ENCODE measurements around the gene PAMR1.

The PAMR1 gene

DNA sequence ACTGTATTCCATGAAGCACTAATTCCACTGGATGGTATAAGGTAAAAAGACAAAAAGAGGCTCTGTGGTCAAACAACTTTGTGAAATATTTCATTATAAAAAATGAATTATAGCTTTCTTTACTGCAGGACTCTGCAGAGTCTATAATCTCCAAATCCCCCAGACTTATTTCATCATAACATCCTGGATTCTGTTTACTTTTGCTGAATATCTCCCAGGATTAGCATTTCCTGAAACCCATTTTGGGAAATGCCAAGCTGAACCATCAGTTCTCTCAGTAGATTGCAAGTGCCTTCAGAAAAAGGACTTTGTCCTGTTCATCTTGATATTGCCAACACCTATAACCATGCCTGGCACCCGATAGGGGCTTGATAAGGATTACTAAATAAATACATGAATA lies 7.9 kb downstream of the PAMR1 start:
- H3K23ac ChIP-seq (ENCODE audit: low read depth, low read length, poor library complexity): no peak overlapping the region
- no peak overlapping the region for H2AFZ ChIP-seq (ENCODE audit: low read length)
- peaks cover 6 to 7% of the 10 kb centered on the region in 2 donors for H3K4me1 ChIP-seq (ENCODE audit: control insufficient read depth in 2 of 2, insufficient read depth in 1 of 2, low read depth in 1 of 2, low read length in 2 of 2)
- no peak overlapping the region for H3K4me2 ChIP-seq (ENCODE audit: insufficient read depth, low read length, poor library complexity, severe bottlenecking)
- H3K14ac ChIP-seq (ENCODE audit: low read length): no peak overlapping the region
- peaks cover 0 to 2% of the 10 kb centered on the region in 2 donors for H3K36me3 ChIP-seq (replicated peaks in 1 of 2; ENCODE audit: control insufficient read depth in 2 of 2, insufficient read depth in 2 of 2, low read length in 2 of 2)
- peaks cover 0 to 13% (median 0%) of the 10 kb centered on the region in 3 experiments for H3K27me3 ChIP-seq (ENCODE audit: control insufficient read depth in 3 of 3, insufficient read depth in 3 of 3, low read depth in 1 of 3, low read length in 3 of 3)
- no peak overlapping the region for H4K91ac ChIP-seq (ENCODE audit: low read depth, low read length, poor library complexity)
- no peak overlapping the region for H3K4me3 ChIP-seq (ENCODE audit: low read length in 2 of 2)
- H3K27ac ChIP-seq (replicated peaks; ENCODE audit: low read length): no peak overlapping the region
- no peak for DNase-seq (ENCODE audit: low spot score)
- H3K9me3 ChIP-seq (replicated peaks in 1 of 2; ENCODE audit: control insufficient read depth in 2 of 2, insufficient read depth in 1 of 2, low read depth in 1 of 2, low read length in 2 of 2): no peaks in the 10 kb centered on the region
- no CpG with 5 or more reads among the region's 1 CpG for WGBS, 2 donors (ENCODE audit: extremely low coverage in 2 of 2, insufficient read length in 2 of 2, insufficient replicate concordance in 1 of 2)
- no peaks in the 10 kb centered on the region for H3K79me1 ChIP-seq (ENCODE audit: low read depth, low read length)
- no peak overlapping the region for H4K8ac ChIP-seq (ENCODE audit: low read depth, low read length)
- no peak overlapping the region for H2BK12ac ChIP-seq (ENCODE audit: low read length)
- H2BK5ac ChIP-seq (ENCODE audit: low read length): no peak overlapping the region
- no peak overlapping the region for H2AK5ac ChIP-seq (ENCODE audit: low read depth, low read length)
- no peak overlapping the region for H3K18ac ChIP-seq (ENCODE audit: low read length)
- H3K9ac ChIP-seq (ENCODE audit: low read depth, low read length, poor library complexity): no peak overlapping the region
- no peak overlapping the region for H2BK15ac ChIP-seq (ENCODE audit: low read length)
- H2BK120ac ChIP-seq (ENCODE audit: low read depth, low read length): no peak overlapping the region
- H3K4ac ChIP-seq (ENCODE audit: low read length): no peak overlapping the region

DNA sequence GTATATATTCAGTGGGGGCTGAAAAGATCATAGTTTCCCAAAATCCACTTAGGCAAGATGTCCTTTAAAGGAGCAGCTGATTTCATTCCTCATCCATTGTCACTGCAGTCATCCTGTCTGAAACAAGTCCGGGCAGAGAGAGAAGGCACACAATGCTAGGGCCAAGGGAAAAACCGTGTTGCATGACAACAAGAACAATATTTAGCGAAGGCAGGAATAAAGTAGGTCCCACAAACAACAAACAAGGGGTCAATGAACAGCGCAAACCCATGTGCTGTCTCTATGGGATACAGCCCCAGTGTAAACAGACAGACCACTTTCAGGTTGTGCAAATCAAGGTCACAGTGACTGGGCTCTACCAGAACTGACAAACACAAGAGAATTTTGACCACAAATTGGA lies 9.0 kb downstream of the PAMR1 start:
- Histone ChIP-seq H3K27me3 (ENCODE audit: control insufficient read depth in 3 of 3, insufficient read depth in 3 of 3, low read depth in 1 of 3, low read length in 3 of 3) (peaks cover 0 to 13% (median 0%) of the 10 kb centered on the region in 3 experiments), H3K9me3 (replicated peaks in 1 of 2; ENCODE audit: control insufficient read depth in 2 of 2, insufficient read depth in 1 of 2, low read depth in 1 of 2, low read length in 2 of 2) (no peaks in the 10 kb centered on the region), H3K4me2 (ENCODE audit: insufficient read depth, low read length, poor library complexity, severe bottlenecking) (no peak overlapping the region), H2BK15ac (ENCODE audit: low read length) (no peak overlapping the region), H3K4me3 (ENCODE audit: low read length in 2 of 2) (no peak overlapping the region), H2BK12ac (ENCODE audit: low read length) (no peak overlapping the region), H4K8ac (ENCODE audit: low read depth, low read length) (no peak overlapping the region), H3K14ac (ENCODE audit: low read length) (no peak overlapping the region), H3K23ac (ENCODE audit: low read depth, low read length, poor library complexity) (no peak overlapping the region), H2AFZ (ENCODE audit: low read length) (peak overlapping the region; percentile 70), H3K4me1 (ENCODE audit: control insufficient read depth in 2 of 2, insufficient read depth in 1 of 2, low read depth in 1 of 2, low read length in 2 of 2) (peaks cover 5 to 7% of the 10 kb centered on the region in 2 donors), H3K18ac (ENCODE audit: low read length) (no peak overlapping the region), H3K27ac (replicated peaks; ENCODE audit: low read length) (no peak overlapping the region), H4K91ac (ENCODE audit: low read depth, low read length, poor library complexity) (no peak overlapping the region), H2BK120ac (ENCODE audit: low read depth, low read length) (no peak overlapping the region), H3K9ac (ENCODE audit: low read depth, low read length, poor library complexity) (no peak overlapping the region), H3K4ac (ENCODE audit: low read length) (no peak overlapping the region), H3K36me3 (replicated peaks in 1 of 2; ENCODE audit: control insufficient read depth in 2 of 2, insufficient read depth in 2 of 2, low read length in 2 of 2) (peaks cover 0 to 5% of the 10 kb centered on the region in 2 donors), H2AK5ac (ENCODE audit: low read depth, low read length) (no peak overlapping the region), H2BK5ac (ENCODE audit: low read length) (no peak overlapping the region), H3K79me1 (ENCODE audit: low read depth, low read length) (peaks cover 1% of the 10 kb centered on the region)
- DNase-seq (ENCODE audit: low spot score): no peak
- WGBS, 2 donors (ENCODE audit: extremely low coverage in 2 of 2, insufficient read length in 2 of 2, insufficient replicate concordance in 1 of 2): no CpG with 5 or more reads among the region's 4 CpGs

DNA sequence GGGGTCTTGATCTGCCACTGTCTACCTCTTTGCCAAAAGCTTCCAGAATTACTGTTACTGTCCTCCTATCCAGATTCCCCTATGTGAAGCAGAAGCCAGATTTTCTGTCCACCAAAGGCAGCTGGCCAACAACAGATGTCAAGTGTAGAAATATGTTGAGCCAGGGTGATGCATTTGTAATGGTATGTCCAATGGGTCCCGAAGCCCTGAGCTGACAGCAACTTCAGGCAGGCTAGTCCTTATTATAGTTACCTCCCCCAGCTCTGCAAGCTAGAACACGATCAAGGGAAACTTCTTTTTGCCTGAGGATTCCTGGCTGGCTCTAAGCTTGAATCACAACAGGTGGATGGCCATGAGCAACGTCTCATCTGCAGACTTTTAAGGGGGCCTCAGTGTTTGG lies 10.2 kb downstream of the PAMR1 start:
- no peak overlapping the region for H2BK120ac ChIP-seq (ENCODE audit: low read depth, low read length)
- H3K9me3 ChIP-seq (replicated peaks in 1 of 2; ENCODE audit: control insufficient read depth in 2 of 2, insufficient read depth in 1 of 2, low read depth in 1 of 2, low read length in 2 of 2): peaks cover 0 to 2% of the 10 kb centered on the region in 2 donors
- no peak overlapping the region for H2AK5ac ChIP-seq (ENCODE audit: low read depth, low read length)
- H3K4ac ChIP-seq (ENCODE audit: low read length): no peak overlapping the region
- no peak overlapping the region for H3K9ac ChIP-seq (ENCODE audit: low read depth, low read length, poor library complexity)
- no peak overlapping the region for H3K18ac ChIP-seq (ENCODE audit: low read length)
- peaks cover 0 to 7% (median 0%) of the 10 kb centered on the region in 3 experiments for H3K27me3 ChIP-seq (ENCODE audit: control insufficient read depth in 3 of 3, insufficient read depth in 3 of 3, low read depth in 1 of 3, low read length in 3 of 3)
- H3K36me3 ChIP-seq (replicated peaks in 1 of 2; ENCODE audit: control insufficient read depth in 2 of 2, insufficient read depth in 2 of 2, low read length in 2 of 2): peaks cover 0 to 7% of the 10 kb centered on the region in 2 donors
- peaks cover 5 to 7% of the 10 kb centered on the region in 2 donors for H3K4me1 ChIP-seq (ENCODE audit: control insufficient read depth in 2 of 2, insufficient read depth in 1 of 2, low read depth in 1 of 2, low read length in 2 of 2)
- H3K4me2 ChIP-seq (ENCODE audit: insufficient read depth, low read length, poor library complexity, severe bottlenecking): no peak overlapping the region
- H3K27ac ChIP-seq (replicated peaks; ENCODE audit: low read length): no peak overlapping the region
- no peak overlapping the region for H3K23ac ChIP-seq (ENCODE audit: low read depth, low read length, poor library complexity)
- no peak overlapping the region for H2AFZ ChIP-seq (ENCODE audit: low read length)
- H4K8ac ChIP-seq (ENCODE audit: low read depth, low read length): no peak overlapping the region
- no peak overlapping the region for H3K4me3 ChIP-seq (ENCODE audit: low read length in 2 of 2)
- H3K14ac ChIP-seq (ENCODE audit: low read length): no peak overlapping the region
- H2BK5ac ChIP-seq (ENCODE audit: low read length): no peak overlapping the region
- H4K91ac ChIP-seq (ENCODE audit: low read depth, low read length, poor library complexity): no peak overlapping the region
- no peak for DNase-seq (ENCODE audit: low spot score)
- WGBS, 2 donors (ENCODE audit: extremely low coverage in 2 of 2, insufficient read length in 2 of 2, insufficient replicate concordance in 1 of 2): no CpG with 5 or more reads among the region's 3 CpGs
- no peak overlapping the region for H2BK15ac ChIP-seq (ENCODE audit: low read length)
- no peak overlapping the region for H2BK12ac ChIP-seq (ENCODE audit: low read length)
- H3K79me1 ChIP-seq (ENCODE audit: low read depth, low read length): peaks cover 1% of the 10 kb centered on the region

DNA sequence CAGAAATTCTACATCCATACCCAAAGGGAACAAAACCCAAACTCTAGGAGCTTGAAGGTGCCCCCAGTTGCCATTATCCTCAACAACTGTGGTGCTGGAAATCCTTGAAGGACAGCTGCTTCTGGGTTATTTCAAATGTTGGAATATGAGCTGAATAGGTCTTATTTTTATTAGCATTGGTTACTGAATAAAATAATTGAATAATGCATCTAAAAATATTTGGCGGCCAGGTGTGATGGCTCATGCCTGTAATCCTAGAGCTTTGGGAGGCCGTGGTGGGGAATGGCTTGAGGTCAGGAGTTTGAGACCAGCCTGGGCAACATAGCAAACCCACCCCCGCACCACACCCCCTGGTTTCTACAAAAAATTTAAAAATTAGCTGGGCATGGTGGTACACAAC lies 10.9 kb downstream of the PAMR1 start:
- Histone ChIP-seq H2BK120ac (ENCODE audit: low read depth, low read length) (no peak overlapping the region), H2BK15ac (ENCODE audit: low read length) (no peak overlapping the region), H3K4me1 (ENCODE audit: control insufficient read depth in 2 of 2, insufficient read depth in 1 of 2, low read depth in 1 of 2, low read length in 2 of 2) (peaks cover 5 to 7% of the 10 kb centered on the region in 2 donors), H3K23ac (ENCODE audit: low read depth, low read length, poor library complexity) (no peak overlapping the region), H3K9ac (ENCODE audit: low read depth, low read length, poor library complexity) (no peak overlapping the region), H2AFZ (ENCODE audit: low read length) (no peak overlapping the region), H4K91ac (ENCODE audit: low read depth, low read length, poor library complexity) (no peak overlapping the region), H3K4ac (ENCODE audit: low read length) (no peak overlapping the region), H3K79me1 (ENCODE audit: low read depth, low read length) (peaks cover 1% of the 10 kb centered on the region), H3K27ac (replicated peaks; ENCODE audit: low read length) (no peak overlapping the region), H3K36me3 (replicated peaks in 1 of 2; ENCODE audit: control insufficient read depth in 2 of 2, insufficient read depth in 2 of 2, low read length in 2 of 2) (peaks cover 0 to 7% of the 10 kb centered on the region in 2 donors), H3K18ac (ENCODE audit: low read length) (no peak overlapping the region), H3K4me3 (ENCODE audit: low read length in 2 of 2) (no peak overlapping the region), H3K14ac (ENCODE audit: low read length) (no peak overlapping the region), H3K27me3 (ENCODE audit: control insufficient read depth in 3 of 3, insufficient read depth in 3 of 3, low read depth in 1 of 3, low read length in 3 of 3) (peaks cover 0 to 3% (median 0%) of the 10 kb centered on the region in 3 experiments), H2BK12ac (ENCODE audit: low read length) (no peak overlapping the region), H2AK5ac (ENCODE audit: low read depth, low read length) (no peak overlapping the region), H2BK5ac (ENCODE audit: low read length) (no peak overlapping the region), H3K4me2 (ENCODE audit: insufficient read depth, low read length, poor library complexity, severe bottlenecking) (no peak overlapping the region), H4K8ac (ENCODE audit: low read depth, low read length) (no peak overlapping the region), H3K9me3 (replicated peaks in 1 of 2; ENCODE audit: control insufficient read depth in 2 of 2, insufficient read depth in 1 of 2, low read depth in 1 of 2, low read length in 2 of 2) (peaks cover 0 to 2% of the 10 kb centered on the region in 2 donors)
- WGBS, 2 donors (ENCODE audit: extremely low coverage in 2 of 2, insufficient read length in 2 of 2, insufficient replicate concordance in 1 of 2): no CpG with 5 or more reads among the region's 3 CpGs
- no peak for DNase-seq (ENCODE audit: low spot score)

Measured in neuronal stem cell (in vitro differentiated cells).